GM19351 (cell line): ENCODE measurements around the gene NFKB1.

Experiments used
- ATAC-seq: cut with Tn5 transposase; IDR thresholded peaks from one replicate; pipeline ENCODE4 v1.9.1; 2021; ENCODE audit warnings: mild to moderate bottlenecking, moderate library complexity; ENCODE audit not compliant: unreplicated experiment

NFKB1 gene

GRCh38 chr4:102593147-102593546 lies 92.0 kb downstream of the NFKB1 start:
- no peak for ATAC-seq

- no peak for ATAC-seq
Observed at GRCh38 chr4:102594000-102594399, 92.8 kb downstream of the NFKB1 start.

- no peak for ATAC-seq
Observed at GRCh38 chr4:102596532-102596931, 95.4 kb downstream of the NFKB1 start.

GRCh38 chr4:102598086-102598761 lies 97.1 kb downstream of the NFKB1 start:
- peak; percentile 56 for ATAC-seq

- peak; percentile 82 for ATAC-seq
Observed at GRCh38 chr4:102598762-102599374, 97.7 kb downstream of the NFKB1 start.

GRCh38 chr4:102599455-102599854 lies 98.3 kb downstream of the NFKB1 start:
- peak; percentile 20 for ATAC-seq

GRCh38 chr4:102599886-102600285 lies 98.7 kb downstream of the NFKB1 start:
- no peak for ATAC-seq

GRCh38 chr4:102600689-102601088 lies 99.5 kb downstream of the NFKB1 start:
- ATAC-seq: no peak

- ATAC-seq: no peak
Observed at GRCh38 chr4:102601586-102602227, 100.5 kb downstream of the NFKB1 start.

- ATAC-seq: no peak
Observed at GRCh38 chr4:102604222-102604940, 103.2 kb downstream of the NFKB1 start.

- ATAC-seq: no peak
Observed at GRCh38 chr4:102606261-102606660, 105.1 kb downstream of the NFKB1 start.

GRCh38 chr4:102606846-102607450 lies 105.8 kb downstream of the NFKB1 start:
- no peak for ATAC-seq

- ATAC-seq: no peak
Observed at GRCh38 chr4:102608190-102608589, 107.0 kb downstream of the NFKB1 start.

GRCh38 chr4:102610007-102610406 lies 108.8 kb downstream of the NFKB1 start:
- peak; percentile 54 for ATAC-seq

- no peak for ATAC-seq
Observed at GRCh38 chr4:102610476-102610875, 109.3 kb downstream of the NFKB1 start.

GRCh38 chr4:102612210-102612609 lies 111.1 kb downstream of the NFKB1 start:
- no peak for ATAC-seq

GRCh38 chr4:102612824-102613366 lies 111.7 kb downstream of the NFKB1 start:
- peak; percentile 47 for ATAC-seq

GRCh38 chr4:102614801-102615200 lies 113.6 kb downstream of the NFKB1 start:
- ATAC-seq: no peak

- ATAC-seq: no peak
Observed at GRCh38 chr4:102616636-102617035, 115.5 kb downstream of the NFKB1 start.

- peak; percentile 46 for ATAC-seq
Observed at GRCh38 chr4:102619021-102619420, 117.9 kb downstream of the NFKB1 start.
